Activated T-cell treated with anti-CD3 and anti-CD28 coated beads for 4 hours (primary cell): Measurements from ENCODE around the gene KDM2B.
A peak's percentile ranks its signal among the peaks of the same experiment; 100 is the strongest.

Source experiments
- DNase-seq: peaks from one replicate; pipeline ENCODE4 v3.0.0-alpha.2; 2020

Gene KDM2B

DNA sequence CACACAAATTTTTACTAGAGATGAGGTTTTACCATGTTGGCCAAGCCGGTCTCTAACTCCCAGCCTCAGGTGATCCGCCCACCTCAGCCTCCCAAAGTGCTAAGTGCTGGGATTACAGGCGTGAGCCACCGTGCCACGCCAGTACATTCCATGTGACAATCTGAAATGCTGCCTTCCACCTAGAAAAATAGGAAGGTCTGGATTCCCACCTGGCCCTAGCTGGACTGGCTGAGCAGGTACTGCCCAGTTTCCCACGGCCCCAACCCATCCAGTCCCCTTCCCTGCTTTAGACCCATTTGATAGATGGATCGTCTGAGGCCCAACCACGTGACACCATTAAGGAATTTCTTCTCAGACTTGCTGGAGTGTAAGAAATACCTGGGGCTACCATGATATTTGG, 55.4 kb downstream of the KDM2B start:
- no peak for DNase-seq

DNA sequence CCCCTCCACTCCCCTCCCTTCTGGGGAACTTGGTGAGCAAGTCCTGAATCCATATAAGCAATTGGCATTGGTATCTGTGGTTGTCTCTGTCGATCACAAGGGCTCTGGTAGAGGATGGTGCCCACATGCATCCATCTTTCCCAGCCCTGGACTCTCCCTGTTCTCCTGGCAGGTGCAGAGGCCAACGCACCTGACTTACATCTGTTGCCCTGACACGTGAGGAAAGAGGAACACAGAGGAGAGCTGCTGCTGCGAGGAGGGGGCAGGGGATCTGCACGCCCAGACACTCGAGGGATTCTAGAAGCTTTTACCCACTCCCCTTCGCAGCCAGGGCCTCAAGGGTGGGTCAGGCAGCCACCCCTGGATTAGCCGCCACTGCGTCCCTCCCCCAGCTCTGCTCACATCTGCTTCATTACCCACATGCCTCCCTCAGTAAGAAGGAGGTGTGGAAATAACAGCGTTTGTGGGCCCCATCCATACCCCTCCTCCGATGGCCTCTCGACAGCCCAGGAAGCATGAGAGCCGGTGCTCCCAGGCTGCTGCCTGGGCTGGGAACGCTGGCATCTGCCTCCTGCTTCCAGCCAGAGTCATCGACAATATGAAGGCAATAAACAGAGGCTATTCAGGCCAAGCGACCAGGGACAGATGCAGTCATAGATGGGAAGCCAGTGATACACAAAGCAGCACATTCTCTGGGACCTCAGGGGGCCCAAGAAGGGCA, 56.5 kb downstream of the KDM2B start:
- DNase-seq: no peak

DNA sequence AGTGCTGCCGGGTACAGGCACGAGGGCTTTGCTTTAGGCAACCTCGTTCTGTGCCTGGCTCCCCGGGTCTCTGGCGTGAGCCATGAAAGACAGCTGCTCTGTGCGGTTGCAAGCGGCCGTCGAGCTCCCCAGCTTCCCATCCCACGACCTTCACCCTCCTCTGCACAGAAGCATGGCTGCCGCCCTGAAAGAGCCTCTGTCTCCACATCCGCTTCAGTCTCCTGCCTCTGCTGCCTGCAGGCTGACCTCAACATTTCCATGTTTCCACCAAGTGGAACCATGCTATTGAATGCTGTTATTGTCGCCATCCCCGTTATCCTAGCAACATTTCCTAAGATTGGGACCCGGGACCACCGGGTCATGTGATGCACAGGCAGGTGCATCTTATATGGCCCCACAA, 57.1 kb downstream of the KDM2B start:
- DNase-seq: no peak

DNA sequence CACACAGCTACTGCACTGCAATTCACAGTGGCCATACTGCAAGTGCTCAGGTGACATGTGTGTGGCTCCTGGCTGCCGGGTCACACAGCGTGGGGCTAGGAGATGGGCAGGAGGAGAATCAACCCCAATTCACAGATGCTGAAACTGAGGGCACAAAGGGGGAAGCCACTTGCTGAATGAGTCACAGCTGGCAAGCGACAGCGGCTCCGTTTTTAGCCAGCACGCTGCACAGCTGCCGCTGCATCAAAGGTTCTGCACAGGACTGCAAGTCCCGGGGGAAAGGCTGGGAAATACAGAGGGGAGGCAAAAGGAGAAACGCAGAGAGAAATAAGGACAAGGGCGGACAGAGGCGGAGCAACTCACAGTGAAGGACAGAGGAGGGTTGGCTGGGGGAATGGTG, 57.9 kb downstream of the KDM2B start:
- DNase-seq: no peak

DNA sequence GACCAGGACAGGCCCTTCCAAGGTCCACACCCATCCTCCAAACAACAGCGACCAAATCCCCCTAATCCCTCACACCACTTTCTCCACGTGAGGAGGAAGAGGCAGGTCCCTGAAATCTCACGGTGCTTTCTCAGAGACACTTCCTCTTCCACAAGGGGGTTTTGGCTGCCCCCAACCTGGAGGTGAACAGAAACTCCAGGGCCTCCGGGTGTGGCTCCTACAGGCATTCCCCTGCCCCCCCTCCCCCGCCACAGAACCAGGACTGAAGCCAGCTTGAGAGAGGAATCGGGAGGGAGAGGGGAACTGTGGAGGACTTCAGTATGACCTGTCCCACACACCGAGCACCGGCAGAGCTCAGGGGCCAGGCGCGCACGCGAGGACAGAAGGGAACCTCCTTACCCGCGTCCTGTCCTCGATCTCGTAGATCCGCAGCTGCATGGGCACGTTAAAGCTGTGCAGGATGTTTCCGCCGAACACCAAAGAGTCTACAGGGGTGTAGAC, 60.2 kb downstream of the KDM2B start:
- no peak for DNase-seq

DNA sequence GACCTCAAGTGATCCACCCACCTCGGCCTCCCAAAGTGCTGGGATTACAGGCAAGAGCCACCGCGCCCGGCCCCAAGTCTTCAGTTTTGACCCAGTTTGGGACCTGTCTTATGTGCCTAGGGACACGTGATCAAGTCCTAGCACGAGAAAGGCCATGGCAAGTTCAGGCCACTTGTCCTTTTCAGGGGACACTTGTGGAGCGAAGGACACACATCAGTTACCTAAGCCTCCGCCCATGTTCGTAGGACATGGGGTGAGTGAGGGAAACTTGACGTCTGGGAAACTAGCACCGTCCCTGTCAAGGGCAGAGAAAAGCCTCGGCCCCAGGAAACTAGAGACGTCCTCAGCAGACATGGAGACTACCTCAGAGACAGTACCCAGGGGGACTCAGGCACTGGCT, 60.7 kb downstream of the KDM2B start:
- no peak for DNase-seq

DNA sequence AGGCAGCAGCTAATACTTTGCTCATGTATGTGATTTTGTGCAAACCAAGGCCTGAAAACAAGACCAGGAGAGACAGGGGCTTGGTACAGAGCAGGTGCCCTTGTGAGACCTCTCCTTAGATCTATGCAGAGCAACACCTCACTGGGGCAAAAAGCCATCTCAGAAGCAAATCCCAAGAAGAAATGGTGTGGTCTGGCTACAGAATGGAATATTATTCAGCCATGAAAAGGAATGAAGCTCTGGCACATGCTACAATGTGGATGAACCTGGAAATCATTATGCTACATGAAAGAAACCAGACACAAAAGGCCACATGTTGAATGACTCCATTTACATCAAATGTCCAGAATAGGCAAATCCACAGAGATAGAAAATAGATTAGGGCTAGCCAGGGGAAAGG, 61.6 kb downstream of the KDM2B start:
- no peak for DNase-seq

DNA sequence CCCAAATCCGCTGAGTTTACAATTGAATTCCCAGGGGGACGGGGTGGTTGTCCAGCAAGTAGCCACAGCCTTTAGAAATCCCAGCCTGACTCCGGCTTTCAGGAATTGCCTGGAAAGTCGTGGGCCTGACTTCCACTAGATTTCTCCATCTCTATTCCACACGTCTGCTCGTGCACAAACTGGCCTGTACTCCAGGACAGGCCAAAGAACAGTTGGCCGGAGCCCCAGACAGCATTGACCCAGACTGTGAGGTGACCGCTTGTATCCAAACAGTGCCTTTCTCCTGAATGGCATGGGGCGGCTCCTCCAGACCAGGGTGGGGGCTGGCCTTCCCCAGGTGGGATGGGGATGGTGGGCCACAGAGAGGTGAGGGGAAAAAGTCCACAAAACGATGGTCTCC, 62.2 kb downstream of the KDM2B start:
- DNase-seq: no peak

DNA sequence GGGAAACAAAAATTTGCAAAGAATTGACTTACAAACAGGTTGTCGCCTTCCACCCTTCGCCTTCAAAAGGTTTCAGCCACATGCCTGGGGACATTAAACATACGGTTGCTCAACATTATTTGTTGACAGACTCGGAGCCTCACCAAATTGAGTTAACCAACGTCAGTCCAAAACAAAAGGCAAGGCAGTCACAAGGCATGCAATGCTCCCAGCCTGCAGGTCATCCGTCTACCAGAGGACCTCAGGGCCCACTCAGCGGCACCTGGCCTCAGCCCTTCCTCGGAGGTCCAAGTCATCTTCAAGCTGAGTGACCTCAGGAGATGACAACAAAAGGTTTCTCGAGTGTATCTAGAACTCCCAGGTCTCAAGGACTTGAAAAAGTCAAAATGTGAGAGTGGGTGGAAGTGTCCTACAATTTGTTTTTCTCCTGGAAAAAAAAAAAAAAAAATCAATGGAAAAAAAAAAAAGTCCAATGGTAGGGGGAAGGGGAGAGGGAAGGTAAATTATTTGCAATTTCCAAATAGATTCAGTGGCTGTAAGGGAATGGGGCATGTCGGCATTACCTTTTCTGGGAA, 64.3 kb downstream of the KDM2B start:
- no peak for DNase-seq

DNA sequence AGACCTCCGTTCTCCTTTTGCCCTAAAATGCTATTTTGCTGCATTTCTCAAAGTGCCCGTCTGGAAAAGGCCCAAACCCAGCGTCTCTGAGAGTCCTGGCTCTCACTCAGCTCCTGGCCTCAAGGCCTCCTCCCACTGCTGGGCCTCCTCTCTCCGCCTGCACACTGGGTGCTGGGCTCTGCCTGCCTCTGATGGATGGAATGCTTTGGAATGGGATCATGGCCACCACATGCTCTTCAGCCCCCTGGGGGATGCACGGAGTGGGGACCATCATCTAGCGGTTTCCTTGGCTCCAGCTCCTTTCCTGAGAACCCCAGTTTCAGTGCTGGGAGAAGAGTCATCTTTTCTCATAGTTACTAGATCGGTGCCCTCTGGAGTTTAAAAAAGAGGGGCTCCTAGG, 65.2 kb downstream of the KDM2B start:
- no peak for DNase-seq

DNA sequence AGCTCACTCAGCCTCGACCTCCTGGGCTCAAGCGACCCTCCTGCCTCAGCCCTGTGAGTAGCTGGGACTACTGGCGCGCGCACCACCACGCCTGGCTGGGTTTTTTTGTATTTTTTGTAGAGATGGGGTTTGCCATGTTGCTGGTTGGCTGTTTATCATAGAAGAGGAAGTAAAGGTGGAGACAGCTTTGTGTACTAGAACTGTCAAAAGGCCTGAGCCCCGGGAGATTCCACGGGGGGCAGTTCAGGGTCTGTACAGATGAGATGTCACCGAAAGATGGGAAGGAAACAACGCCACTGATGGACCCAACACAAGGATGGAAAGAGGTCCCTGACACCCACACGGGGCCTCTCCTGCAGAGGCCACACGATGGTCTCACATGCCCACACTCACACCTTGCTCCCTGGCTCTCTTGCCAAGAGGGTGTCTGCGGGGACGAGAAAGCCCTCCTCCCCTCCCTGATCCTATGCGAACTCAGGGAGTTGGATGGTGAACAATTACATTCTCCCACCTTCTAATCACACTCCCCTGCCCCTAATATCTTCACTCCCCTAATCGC, 66.6 kb downstream of the KDM2B start:
- no peak for DNase-seq

DNA sequence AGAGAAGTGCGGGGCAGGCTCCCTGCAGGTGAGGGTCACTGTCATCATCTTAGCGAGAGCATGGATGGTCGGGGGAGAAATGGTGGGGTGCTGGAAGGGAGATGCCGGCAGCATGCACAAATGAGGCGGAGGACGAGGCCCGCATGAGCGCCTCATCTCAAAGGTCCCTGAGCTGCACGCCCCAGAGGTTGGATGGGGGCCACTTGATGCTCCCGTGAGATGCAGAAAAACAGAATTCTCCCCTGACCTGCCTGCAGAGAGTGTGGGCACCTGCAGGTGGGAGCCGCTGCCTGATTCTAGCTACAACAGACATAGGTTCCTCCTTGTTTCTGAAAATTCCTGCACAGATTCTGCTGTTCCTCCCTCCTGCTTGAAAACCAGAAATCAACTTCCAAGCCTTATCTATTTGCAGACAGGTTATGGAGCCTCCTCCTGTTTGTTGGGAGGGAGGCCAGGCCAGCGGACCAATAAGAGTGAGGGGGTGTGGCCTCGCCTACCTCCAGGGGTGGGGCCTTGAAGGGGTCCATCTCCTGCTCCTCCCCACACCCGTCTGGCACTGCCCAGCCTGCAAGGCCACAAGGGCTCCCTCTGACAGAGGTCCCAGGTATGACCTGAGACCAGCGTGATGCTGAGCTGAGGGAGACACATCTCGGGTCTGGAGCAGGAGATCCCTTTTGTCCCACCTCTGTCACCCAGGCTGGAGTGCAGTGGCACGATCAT, 67.2 kb downstream of the KDM2B start:
- DNase-seq: no peak

DNA sequence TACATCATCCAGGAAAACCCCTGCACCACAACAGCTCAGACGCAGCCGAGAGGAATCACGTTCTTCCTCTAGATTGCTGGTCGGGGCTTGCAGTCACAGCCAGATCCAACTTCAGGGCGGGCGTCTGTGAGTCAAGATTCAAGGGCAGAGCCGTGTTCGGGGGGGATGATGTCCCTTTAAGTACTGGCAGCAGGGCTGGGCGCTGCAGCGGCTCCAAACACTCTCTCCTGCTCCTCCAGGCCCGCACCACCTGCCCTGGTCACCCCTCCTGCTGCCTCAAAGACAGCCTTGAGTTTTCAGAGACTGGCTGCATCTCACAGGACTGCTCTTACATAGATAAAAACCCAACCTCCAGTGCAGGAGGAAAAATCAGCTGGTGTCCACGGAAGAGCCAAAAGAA, 68.3 kb downstream of the KDM2B start:
- DNase-seq: no peak

DNA sequence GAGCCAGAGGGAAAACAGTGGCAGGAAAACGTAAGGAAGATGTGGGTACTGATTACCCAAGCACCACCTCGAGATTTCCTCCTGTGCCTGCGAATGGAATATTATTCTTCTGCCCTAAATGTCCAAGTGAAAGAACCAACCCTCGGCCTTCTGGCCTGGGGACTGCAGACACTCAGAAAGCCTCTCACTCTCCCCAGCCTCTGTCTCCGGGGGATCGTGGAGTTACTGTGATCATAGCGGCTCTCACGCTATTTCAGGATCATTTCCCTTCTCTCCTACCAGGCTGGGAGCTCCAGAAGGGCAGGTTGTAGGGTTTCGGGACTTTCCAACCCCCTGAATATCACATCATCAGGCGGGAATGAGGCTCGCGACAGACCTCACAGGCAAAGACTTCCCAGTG, 68.9 kb downstream of the KDM2B start:
- no peak for DNase-seq

DNA sequence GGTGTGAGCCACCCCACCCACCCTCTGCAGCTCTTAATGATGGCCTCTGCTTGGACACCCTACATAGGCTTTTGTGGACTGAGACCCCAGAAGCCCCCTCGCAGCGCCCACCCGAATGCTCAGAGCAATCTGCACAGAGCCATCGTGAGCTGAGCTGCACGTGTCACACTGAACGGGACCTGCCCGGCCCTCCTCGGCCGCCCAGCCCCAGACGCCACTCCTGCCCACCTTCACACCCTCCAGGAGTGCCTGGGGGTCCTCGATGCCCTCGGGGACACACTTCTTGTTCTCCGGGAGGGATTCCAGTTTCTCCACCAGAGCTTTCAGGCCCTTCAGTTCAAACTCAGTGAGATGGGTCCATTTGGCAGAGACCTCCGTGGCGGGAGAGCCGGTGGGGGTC, 71.5 kb downstream of the KDM2B start:
- DNase-seq: no peak

DNA sequence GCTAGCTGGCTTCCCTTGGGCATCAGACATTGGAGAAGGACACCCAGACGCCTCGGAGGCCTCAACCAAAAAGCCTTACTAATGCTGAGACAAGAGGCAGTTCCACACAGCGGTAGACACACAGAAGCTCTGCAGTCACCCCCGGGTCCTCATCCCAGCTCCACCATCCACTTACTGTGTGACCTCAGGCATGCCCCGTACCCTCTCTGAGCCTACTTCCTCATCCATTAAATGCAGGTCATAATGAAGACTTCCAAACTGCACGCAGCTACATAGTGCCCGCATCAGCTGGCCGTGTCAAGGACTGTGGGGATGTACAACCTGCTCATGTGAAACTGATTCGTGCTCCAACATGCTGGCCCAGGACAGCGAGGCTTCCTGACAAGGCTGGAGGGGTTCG, 72.3 kb downstream of the KDM2B start:
- no peak for DNase-seq

DNA sequence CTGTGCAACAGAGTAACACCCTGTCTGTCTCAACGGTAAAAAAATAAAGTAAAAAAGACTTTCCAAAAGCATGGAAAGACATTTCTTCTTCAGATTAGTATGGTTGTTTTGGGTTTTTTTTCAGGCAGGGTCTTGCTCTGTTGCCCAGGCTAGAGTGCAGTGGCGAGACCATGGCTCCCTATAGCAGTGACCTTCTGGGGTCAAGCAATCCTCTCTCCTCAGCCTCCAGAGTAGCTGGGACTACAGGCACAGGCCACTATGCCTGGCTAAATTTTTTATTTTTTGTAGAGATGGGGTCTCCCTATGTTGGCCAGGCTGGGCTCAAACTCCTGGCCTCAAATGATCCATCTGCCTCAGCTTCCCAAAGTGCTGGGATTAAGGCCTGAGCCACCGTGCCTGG, 72.8 kb downstream of the KDM2B start:
- DNase-seq: no peak

DNA sequence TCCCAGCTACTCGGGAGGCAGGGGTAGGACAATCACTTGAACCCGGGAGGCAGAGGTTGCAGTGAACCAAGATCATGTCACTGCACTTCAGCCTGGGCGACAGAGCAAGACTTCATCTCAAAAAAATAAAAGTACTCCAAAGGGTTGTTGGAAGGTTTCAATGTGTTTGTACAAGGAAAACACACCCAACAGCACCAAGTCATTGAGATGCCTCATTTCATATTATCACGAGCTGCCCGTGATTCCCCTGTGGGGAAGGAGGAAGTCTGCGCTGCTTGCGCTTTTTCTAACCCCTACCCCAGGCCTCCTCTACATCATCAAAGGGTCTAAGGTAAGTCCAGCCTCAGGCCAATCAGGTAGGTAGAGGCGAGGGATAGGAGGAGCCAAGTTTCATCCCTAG, 73.6 kb downstream of the KDM2B start:
- DNase-seq: no peak

DNA sequence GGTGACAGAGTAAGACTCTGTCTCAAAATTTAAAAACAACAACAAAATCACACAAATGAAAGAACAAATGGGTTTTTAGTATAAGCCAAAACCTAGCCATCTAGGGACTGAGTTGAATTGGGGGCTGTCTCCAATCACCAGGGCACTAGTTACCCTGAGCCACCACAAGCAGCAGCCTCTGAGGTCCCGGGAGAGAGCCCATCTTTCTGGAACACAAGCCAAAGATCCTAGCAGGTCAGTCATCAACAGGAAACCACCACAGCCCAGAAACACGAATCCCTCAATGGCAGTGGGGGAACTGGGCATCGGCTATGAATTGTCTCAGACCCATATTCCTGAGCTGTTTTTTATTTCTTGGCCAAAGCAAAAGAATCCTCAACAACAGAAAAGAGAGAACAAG, 75.3 kb downstream of the KDM2B start:
- no peak for DNase-seq

DNA sequence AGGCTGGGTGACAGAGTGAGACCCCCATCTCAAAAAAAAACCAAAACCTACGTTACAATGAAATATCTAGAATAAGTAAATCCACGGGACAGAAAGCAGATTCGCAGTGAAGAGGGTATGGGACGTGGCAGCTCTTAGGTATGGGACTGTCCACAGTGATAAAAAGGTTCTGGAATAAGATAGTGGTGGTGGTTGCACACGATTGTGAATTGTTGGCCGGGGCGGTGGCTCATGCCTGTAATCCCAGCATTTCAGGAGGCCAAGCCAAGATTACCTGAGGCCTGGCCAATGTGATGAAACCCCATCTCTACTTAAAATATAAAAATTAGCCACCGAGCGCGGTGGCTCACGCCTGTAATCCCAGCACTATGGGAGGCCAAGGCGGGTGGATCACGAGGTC, 76.3 kb downstream of the KDM2B start:
- no peak for DNase-seq

DNA sequence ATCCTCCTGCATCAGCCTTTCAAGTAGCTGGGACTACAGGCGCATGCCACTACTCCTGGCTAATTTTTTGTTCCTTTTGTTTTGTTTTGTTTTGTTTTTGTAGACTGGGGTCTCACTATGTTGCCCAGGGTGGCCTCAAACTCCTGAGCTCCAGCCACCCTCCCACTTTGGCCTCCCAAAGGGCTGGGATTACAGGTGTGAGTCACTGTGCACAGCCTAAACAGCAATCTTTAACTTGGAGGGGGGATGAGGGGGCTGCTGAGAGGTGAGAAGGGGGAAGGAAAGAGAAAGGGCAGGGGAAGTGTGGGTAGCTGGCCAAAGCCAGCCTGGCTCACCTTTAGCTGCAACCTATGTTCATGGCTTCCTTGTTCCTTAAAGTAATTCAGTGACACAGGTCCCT, 77.4 kb downstream of the KDM2B start:
- DNase-seq: no peak

DNA sequence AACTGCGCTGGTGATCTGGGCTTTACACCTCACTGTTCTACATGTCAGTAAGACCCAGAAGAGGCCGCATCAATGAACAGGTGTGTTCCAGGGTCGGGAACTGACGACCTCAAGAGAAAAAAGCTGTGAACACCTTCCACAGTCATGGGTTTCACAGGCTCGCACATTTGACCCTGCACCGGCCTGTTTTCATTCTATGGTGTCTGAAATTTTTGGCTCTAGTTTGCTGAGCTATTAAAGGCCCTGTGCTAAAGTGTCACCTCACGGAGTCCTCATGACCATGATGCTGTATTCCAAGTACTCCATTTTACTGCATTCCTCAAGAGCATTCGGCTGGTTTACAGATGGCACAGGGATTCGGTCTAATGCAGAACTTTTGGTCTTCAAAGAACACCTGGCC, 78.9 kb downstream of the KDM2B start:
- no peak for DNase-seq

DNA sequence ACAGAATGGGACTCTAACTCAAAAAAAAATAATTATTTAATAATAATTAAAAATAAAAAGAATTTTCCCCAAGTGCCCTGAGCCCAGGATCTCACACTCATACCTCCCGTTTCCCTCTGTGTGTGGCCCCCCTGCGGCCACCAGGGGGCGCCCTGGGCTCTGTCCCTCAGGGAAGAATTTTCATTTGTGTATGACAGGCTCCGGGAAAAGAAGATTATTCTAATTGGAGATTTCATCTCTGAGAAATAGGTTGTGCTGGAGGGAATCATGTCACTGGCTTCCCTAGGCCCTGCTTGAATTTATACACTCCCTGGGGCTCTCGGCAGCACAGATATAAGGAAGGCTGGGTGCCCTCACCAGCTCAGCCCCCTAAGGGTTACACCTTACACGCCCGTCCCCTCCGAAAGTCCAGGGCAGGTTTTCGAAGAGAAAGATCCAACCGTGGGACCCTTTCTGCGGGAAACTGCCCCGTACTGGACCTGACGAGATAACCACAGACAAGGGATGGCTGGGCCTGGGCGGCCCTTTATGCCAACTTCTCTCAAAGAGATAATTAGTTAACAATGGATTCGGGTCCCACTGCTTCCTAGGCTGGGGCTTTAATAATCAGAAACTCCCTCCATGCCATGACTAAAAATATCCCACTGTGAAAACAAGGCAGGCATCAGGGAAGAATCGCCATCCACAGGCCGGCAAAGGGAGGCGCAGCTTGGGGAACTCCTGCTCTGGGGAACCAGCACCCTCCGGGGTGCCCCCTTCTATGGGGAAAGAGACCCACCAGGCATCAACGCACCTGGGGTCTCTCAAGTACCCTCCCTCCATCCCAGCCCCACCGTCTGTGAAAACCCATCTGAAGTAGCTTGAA, 80.7 kb downstream of the KDM2B start:
- DNase-seq: peak; percentile 72
